GM12878 (cell line): ENCODE results near the gene RASAL2. TPM values are rescaled to one million over a fixed set of nuclear protein-coding genes. Genes with fewer than 3 reads are reported as not detected.

Experiments used
- ATAC-seq: fragments of 200-7000 bp; cut with Tn5 transposase; 3 replicates; pipeline ENCODE4 v1.9.1; 2020; ENCODE audit warnings: mild to moderate bottlenecking, moderate library complexity
- BruUV-seq: library from RNA; stranded (reverse); fragments of 400-500 nt; replicated peaks from 2 replicates; lab custom pipeline; 2021; lab: Mats Ljungman, UMichigan
- CTCF ChIA-PET: fragments of 300-600 bp; sonication (Branson Sonifier 250); formaldehyde crosslinking; extraction: SDS; loops from one replicate; lab custom pipeline; 2021; ENCODE audit warnings: inconsistent platforms; lab: Yijun Ruan, JAX
- POLR2A ChIA-PET: fragments of 350-600 bp; formaldehyde crosslinking; extraction: SDS; loops from one replicate; lab custom pipeline; 2021; ENCODE audit warnings: inconsistent platforms; lab: Charles Lee
- RAD21 ChIA-PET: fragments of 300-600 bp; sonication (Branson Sonifier 250); formaldehyde crosslinking; loops from one replicate; lab custom pipeline; 2023; ENCODE audit warnings: antibody characterized with exemption; ENCODE audit not compliant: unreplicated experiment; lab: Charles Lee
- SMC1A ChIA-PET: fragments of 300-600 bp; sonication (Branson Sonifier 250); formaldehyde crosslinking; loops from one replicate; lab custom pipeline; 2023; ENCODE audit not compliant: unreplicated experiment, uncharacterized antibody; lab: Charles Lee
- DNase-seq: peaks from one replicate; pipeline ENCODE4 v3.0.0-alpha.2; 2011; ENCODE audit warnings: low read depth, low spot score
- FAIRE-seq: peaks from 3 replicates; lab custom pipeline; 2011; peaks lifted over from hg19 to GRCh38; lab: Jason Lieb, UNC
- H2AFZ ChIP-seq: 2 replicates; pipeline ENCODE4 v1.6.0; 2011; ENCODE audit warnings: low read depth, low read length, control low read depth; ENCODE audit not compliant: control insufficient read depth
- H3K27ac ChIP-seq: 2 replicates; pipeline ENCODE4 v1.5.1; 2011; ENCODE audit warnings: control low read depth; ENCODE audit not compliant: control insufficient read depth, insufficient read depth
- H3K27me3 ChIP-seq, 2 experiments: replicated peaks in 1 of 2; 2 replicates each; pipeline versions ENCODE4 v1.6.0 to v1.6.1; 2011; ENCODE audit warnings: low read length in 1 of 2; ENCODE audit not compliant: control insufficient read depth in 2 of 2, insufficient read depth in 2 of 2
- H3K36me3 ChIP-seq, 2 experiments: 2 replicates each; pipeline ENCODE4 v1.5.1; 2011; ENCODE audit warnings: low read length in 1 of 2; ENCODE audit not compliant: control insufficient read depth in 2 of 2, insufficient read depth in 2 of 2
- H3K4me1 ChIP-seq: 2 replicates; pipeline ENCODE4 v1.6.1; 2011; ENCODE audit warnings: mild to moderate bottlenecking, low read length, moderate library complexity, mixed read lengths; ENCODE audit not compliant: control insufficient read depth, insufficient read depth
- H3K4me2 ChIP-seq: 2 replicates; pipeline ENCODE4 v1.6.0; 2011; ENCODE audit warnings: control low read depth; ENCODE audit not compliant: control insufficient read depth, insufficient read depth
- H3K4me3 ChIP-seq: fragments of 200-600 bp; sonication (generic); 2 replicates; pipeline ENCODE4 v1.5.1; 2016
- H3K79me2 ChIP-seq: 2 replicates; pipeline ENCODE4 v1.6.0; 2011; ENCODE audit warnings: low read length; ENCODE audit not compliant: control insufficient read depth, insufficient read depth
- H3K9ac ChIP-seq: 2 replicates; pipeline ENCODE4 v1.8.0; 2011; ENCODE audit warnings: low read length, control low read depth, mixed read lengths; ENCODE audit not compliant: control insufficient read depth, insufficient read depth
- H3K9me3 ChIP-seq: replicated peaks from 3 replicates; pipeline ENCODE4 v1.5.1; 2011; ENCODE audit warnings: mild to moderate bottlenecking, low read length; ENCODE audit not compliant: control insufficient read depth, insufficient read depth
- H4K20me1 ChIP-seq: 2 replicates; pipeline ENCODE4 v1.6.0; 2011; ENCODE audit not compliant: control insufficient read depth, insufficient read depth
- BCL3 ChIP-seq: IDR thresholded peaks from 2 replicates; pipeline ENCODE4 v1.6.1; 2011; ENCODE audit warnings: borderline replicate concordance, low read depth, mild to moderate bottlenecking, moderate library complexity, low read length; ENCODE audit not compliant: insufficient read depth, poor library complexity, severe bottlenecking
- BCLAF1 ChIP-seq: fragments of 450-650 bp; IDR thresholded peaks from 2 replicates; pipeline ENCODE4 v1.6.1; 2017; ENCODE audit warnings: antibody characterized with exemption, mild to moderate bottlenecking, moderate library complexity
- BHLHE40 ChIP-seq, 2 experiments: fragments of 450-650 bp in 1 of 2; IDR thresholded peaks; 2 replicates each; pipeline ENCODE4 v1.6.1; 2011 to 2017; ENCODE audit warnings: low read depth in 2 of 2, borderline replicate concordance in 1 of 2, improper control_type of control experiment in 1 of 2, low read length in 1 of 2, mild to moderate bottlenecking in 1 of 2
- E2F4 ChIP-seq: IDR thresholded peaks from 2 replicates; pipeline ENCODE4 v1.6.1; 2012; ENCODE audit warnings: low read depth, low read length, improper control_type of control experiment
- HDAC2 ChIP-seq: fragments of 200-600 bp; sonication (generic); IDR thresholded peaks from 2 replicates; pipeline ENCODE4 v1.6.1; 2017
- MEF2B ChIP-seq: fragments of 450-650 bp; IDR thresholded peaks from 2 replicates; pipeline ENCODE4 v1.6.1; 2018; ENCODE audit warnings: mild to moderate bottlenecking, moderate library complexity; ENCODE audit not compliant: partially characterized antibody, poor library complexity, severe bottlenecking
- NFXL1 ChIP-seq: fragments of 450-650 bp; IDR thresholded peaks from 2 replicates; pipeline ENCODE4 v1.6.1; 2017; ENCODE audit warnings: antibody characterized with exemption, mild to moderate bottlenecking, borderline replicate concordance
- PAX5 ChIP-seq: IDR thresholded peaks from 2 replicates; pipeline ENCODE4 v1.6.1; 2011; ENCODE audit warnings: low read depth, low read length, borderline replicate concordance
- SMARCA5 ChIP-seq: fragments of 450-650 bp; IDR thresholded peaks from 2 replicates; pipeline ENCODE4 v1.6.1; 2017; ENCODE audit warnings: mild to moderate bottlenecking
- SPI1 ChIP-seq: IDR thresholded peaks from 2 replicates; pipeline ENCODE4 v1.6.1; 2011; ENCODE audit warnings: low read depth, mild to moderate bottlenecking, low read length, moderate library complexity, borderline replicate concordance; ENCODE audit not compliant: insufficient read depth
- SREBF2 ChIP-seq: IDR thresholded peaks from 2 replicates; pipeline ENCODE4 v1.6.1; 2012; ENCODE audit warnings: mild to moderate bottlenecking, low read length
- YY1 ChIP-seq: IDR thresholded peaks from 2 replicates; pipeline ENCODE4 v1.6.1; 2011; ENCODE audit warnings: low read depth, mild to moderate bottlenecking, low read length
- ZNF592 ChIP-seq: fragments of 450-650 bp; IDR thresholded peaks from 2 replicates; pipeline ENCODE4 v1.6.1; 2017; ENCODE audit warnings: mild to moderate bottlenecking, moderate library complexity
- WGBS: methylation state at CpG from one replicate; pipeline ENCODE4 v1.1.6; 2016; ENCODE audit warnings: low lambda C conversion rate; ENCODE audit not compliant: insufficient replicate concordance, insufficient coverage; ENCODE audit errors: missing lambda C conversion rate; 5-methylcytosine and 5-hydroxymethylcytosine counted together
- in situ Hi-C: fragments of 300-500 bp; cut with MboI; formaldehyde crosslinking; loops from 9 replicates; pipeline ENCODE4 v1.14.3; 2018; ENCODE audit warnings: mixed read lengths
- intact Hi-C: fragments of 100-400 bp; cut with micrococcal nuclease; formaldehyde crosslinking; loops from one replicate; pipeline ENCODE4 v1.14.2; 2022; ENCODE audit not compliant: unreplicated experiment
- polyA plus RNA-seq, 11 experiments: library from polyadenylated mRNA; depleted of rRNA in 4 of 11; unstranded in 6 of 11; stranded (reverse) in 5 of 11; fragments of >200 nt; fragmentation: Nextera tagmentation in 4 of 11; fragmentation: Illumina TruSeq in 1 of 11; extraction: Ambion mirVana in 4 of 11; extraction: Trizol in 1 of 11; gene quantifications; 1 replicate in 1 of 11; 2 replicates in 10 of 11; pipeline versions ENCODE4 v1.2.1 to v1.2.3, GENCODE V29; 2011 to 2016; ENCODE audit warnings: inconsistent platforms in 2 of 11, missing spikeins in 2 of 11, low read depth in 1 of 11
- total RNA-seq, 4 experiments: library from RNA; depleted of rRNA in 3 of 4; stranded (reverse); fragments of >200 nt in 3 of 4; fragmentation: Illumina TruSeq in 1 of 4; extraction: Trizol in 1 of 4; gene quantifications; 2 replicates each; pipeline versions ENCODE4 v1.2.1 to v1.2.3, GENCODE V29; 2013 to 2021

The RASAL2 gene
- total and polyA plus RNA-seq, 10 of the 15 experiments (the other 5 are each of a cell fraction or from before 2014, with no cell fraction given): 0.02 to 6.9 (median 0.17) TPM; not detected in 1

- TF ChIP-seq ZNF592 (no peak), HDAC2 (no peak), MEF2B (no peak), E2F4 (no peak), NFXL1 (no peak)
These were observed 129.4 kb downstream of the RASAL2 start (continued) for GRCh38 chr1:178223289-178223688.

- no TSS peak for BruUV-seq
- no peaks in the 10 kb centered on the region for H3K4me1 ChIP-seq
- no peaks in the 10 kb centered on the region for H4K20me1 ChIP-seq
- in situ Hi-C loops (no loop called here), intact Hi-C loops (no loop called here)
- ChIA-PET CTCF (interaction anchor here (0.7 kb wide), 2 partner anchors 76 to 193 kb away, joined by 3 read pairs; no protein-coding TSS in a partner anchor), POLR2A (interaction anchor here (0.6 kb wide), 1 partner anchor 12 kb away, joined by 3 read pairs; no protein-coding TSS in a partner anchor), SMC1A (interaction anchor here (0.6 to 0.8 kb wide), 2 partner anchors 9 to 1001 kb away, joined by 3 to 4 read pairs; no protein-coding TSS in a partner anchor), RAD21 (no interaction called here)
- H3K27me3 ChIP-seq: no peaks in the 10 kb centered on the region
- H3K4me3 ChIP-seq: no peak overlapping the region
- WGBS: 36% methylated on average over 4 of the region's 4 CpGs
- no peak overlapping the region for H3K9ac ChIP-seq
- no peaks in the 10 kb centered on the region for H3K79me2 ChIP-seq
- H2AFZ ChIP-seq: no peak overlapping the region
- H3K9me3 ChIP-seq: no peaks in the 10 kb centered on the region
- no peak overlapping the region for H3K27ac ChIP-seq
- FAIRE-seq: no peak
- no peak for ATAC-seq
- no peak for DNase-seq
- H3K4me2 ChIP-seq: no peak overlapping the region
- H3K36me3 ChIP-seq: no peaks in the 10 kb centered on the region
- TF ChIP-seq HDAC2: no peak
- no peak for TF ChIP-seq SPI1
- TF ChIP-seq BCL3: no peak
- TF ChIP-seq SREBF2: no peak
- TF ChIP-seq PAX5: no peak
- TF ChIP-seq BCLAF1: no peak
- TF ChIP-seq BHLHE40 (IDR thresholded peaks at IDR 0.05; ENCODE audit: borderline replicate concordance in 1 of 2, low read depth in 2 of 2, low read length in 1 of 2): no peak
- no peak for TF ChIP-seq YY1
- TF ChIP-seq SMARCA5: no peak
These were observed 130.5 kb downstream of the RASAL2 start for GRCh38 chr1:178224358-178224757.
